H1 (cell line): ENCODE results near the gene CACNG1. TPM values are rescaled to one million over a fixed set of nuclear protein-coding genes. Genes with fewer than 3 reads are reported as not detected.

ENCODE experiments used
- CTCF ChIA-PET: fragments of 300-600 bp; sonication (Branson Sonifier 250); formaldehyde crosslinking; loops from one replicate; lab custom pipeline; 2021; ENCODE audit not compliant: partially characterized antibody; lab: Charles Lee
- POLR2A ChIA-PET: fragments of 300-600 bp; sonication (Branson Sonifier 250); formaldehyde crosslinking; loops from one replicate; lab custom pipeline; 2021; ENCODE audit warnings: inconsistent platforms; ENCODE audit not compliant: partially characterized antibody; lab: Charles Lee
- DNase-seq, 2 experiments: peaks; one replicate each; pipeline versions ENCODE4 v3.0.0 to v3.0.0-alpha.2; 2010 to 2022; ENCODE audit warnings: low spot score in 2 of 2, low read depth in 1 of 2, mixed read lengths in 1 of 2
- FAIRE-seq: peaks from 2 replicates; lab custom pipeline; 2011; peaks lifted over from hg19 to GRCh38; lab: Jason Lieb, UNC
- H2AFZ ChIP-seq: 2 replicates; pipeline ENCODE4 v1.8.1; 2012; ENCODE audit warnings: low read length, inconsistent platforms
- H2AK5ac ChIP-seq: 2 replicates; pipeline ENCODE4 v1.6.1; 2013; ENCODE audit warnings: low read depth, low read length
- H2BK120ac ChIP-seq: replicated peaks from 2 replicates; pipeline ENCODE3; 2013; ENCODE audit warnings: low read depth, low read length, inconsistent platforms
- H2BK12ac ChIP-seq: 2 replicates; pipeline ENCODE4 v1.6.1; 2013; ENCODE audit warnings: low read depth, low read length
- H2BK15ac ChIP-seq: 2 replicates; pipeline ENCODE4 v1.6.1; 2013; ENCODE audit warnings: low read length
- H2BK20ac ChIP-seq: 2 replicates; pipeline ENCODE4 v1.6.1; 2013; ENCODE audit warnings: low read length
- H2BK5ac ChIP-seq: 2 replicates; pipeline ENCODE4 v1.6.1; 2013; ENCODE audit warnings: low read depth, low read length
- H3K14ac ChIP-seq: 2 replicates; pipeline ENCODE4 v1.6.1; 2013; ENCODE audit warnings: inconsistent platforms; ENCODE audit not compliant: insufficient read length
- H3K18ac ChIP-seq: 2 replicates; pipeline ENCODE4 v1.6.1; 2013; ENCODE audit warnings: low read length; ENCODE audit errors: extremely low read depth
- H3K23ac ChIP-seq: 2 replicates; pipeline ENCODE4 v1.6.1; 2013; ENCODE audit warnings: inconsistent platforms; ENCODE audit not compliant: insufficient read length
- H3K23me2 ChIP-seq: 2 replicates; pipeline ENCODE4 v1.6.1; 2013; ENCODE audit warnings: low read depth, low read length
- H3K27ac ChIP-seq: 2 replicates; pipeline ENCODE4 v1.6.1; 2011; ENCODE audit warnings: low read depth, low read length, inconsistent platforms
- H3K27me3 ChIP-seq, 4 experiments: replicated peaks in 1 of 4; 1 replicate in 1 of 4; 2 replicates in 3 of 4; pipeline versions ENCODE4 v1.6.1 to v1.8.1; 2011 to 2013; ENCODE audit warnings: low read length in 3 of 4, mild to moderate bottlenecking in 3 of 4, inconsistent platforms in 2 of 4, mixed read lengths in 2 of 4, moderate library complexity in 1 of 4; ENCODE audit not compliant: control insufficient read depth in 3 of 4, insufficient read depth in 3 of 4; ENCODE audit errors: extremely low read depth in 1 of 4
- H3K36me3 ChIP-seq, 4 experiments: 2 replicates each; pipeline versions ENCODE4 v1.6.1 to v1.8.1; 2011 to 2013; ENCODE audit warnings: mild to moderate bottlenecking in 4 of 4, low read length in 3 of 4, moderate library complexity in 2 of 4, control low read depth in 1 of 4, inconsistent platforms in 1 of 4; ENCODE audit not compliant: insufficient read depth in 4 of 4, control insufficient read depth in 2 of 4
- H3K4ac ChIP-seq: replicated peaks from 2 replicates; pipeline ENCODE3; 2013; ENCODE audit warnings: low read length, low read depth, mixed read lengths, inconsistent platforms; ENCODE audit not compliant: insufficient read length
- H3K4me1 ChIP-seq, 4 experiments: replicated peaks in 1 of 4; 1 replicate in 1 of 4; 2 replicates in 3 of 4; pipeline versions ENCODE4 v1.6.1 to v1.8.1; 2011 to 2013; ENCODE audit warnings: low read length in 3 of 4, inconsistent platforms in 2 of 4, mixed read lengths in 1 of 4; ENCODE audit not compliant: insufficient read depth in 4 of 4, control insufficient read depth in 3 of 4
- H3K4me2 ChIP-seq, 2 experiments: 2 replicates each; pipeline versions ENCODE4 v1.6.1 to v1.8.1; 2011 to 2013; ENCODE audit warnings: low read depth in 2 of 2, low read length in 2 of 2, control low read depth in 1 of 2, inconsistent platforms in 1 of 2, mild to moderate bottlenecking in 1 of 2; ENCODE audit not compliant: insufficient read depth in 1 of 2
- H3K4me3 ChIP-seq, 4 experiments: fragments of 200-600, 300-600 bp in 1 of 4; sonication (generic), shearing (Covaris generic), sonication (Bioruptor Twin) in 1 of 4; 2 replicates each; pipeline versions ENCODE4 v1.5.1 to v1.8.1; 2011 to 2016; ENCODE audit warnings: low read length in 4 of 4, low read depth in 3 of 4, control low read depth in 2 of 4, inconsistent platforms in 2 of 4, mild to moderate bottlenecking in 2 of 4, mixed read lengths in 1 of 4, moderate library complexity in 1 of 4; ENCODE audit not compliant: insufficient read depth in 2 of 4; ENCODE audit errors: extremely low read depth in 1 of 4
- H3K56ac ChIP-seq: replicated peaks from 2 replicates; pipeline ENCODE3; 2013; ENCODE audit warnings: low read depth, mild to moderate bottlenecking, mixed read lengths, low read length, inconsistent platforms; ENCODE audit not compliant: insufficient read length
- H3K79me1 ChIP-seq: 2 replicates; pipeline ENCODE4 v1.6.1; 2013; ENCODE audit warnings: low read depth, low read length, control low read depth
- H3K79me2 ChIP-seq, 2 experiments: 2 replicates each; pipeline versions ENCODE4 v1.6.1 to v1.8.1; 2012 to 2013; ENCODE audit warnings: low read length in 2 of 2, mild to moderate bottlenecking in 2 of 2, inconsistent platforms in 1 of 2; ENCODE audit not compliant: insufficient read depth in 2 of 2, control insufficient read depth in 1 of 2
- H3K9ac ChIP-seq, 4 experiments: replicated peaks in 1 of 4; 1 replicate in 1 of 4; 2 replicates in 3 of 4; pipeline versions ENCODE4 v1.6.1 to v1.8.1; 2011 to 2013; ENCODE audit warnings: low read depth in 3 of 4, low read length in 3 of 4, control low read depth in 2 of 4, mild to moderate bottlenecking in 2 of 4, moderate library complexity in 2 of 4, inconsistent platforms in 1 of 4; ENCODE audit errors: extremely low read depth in 1 of 4
- H3K9me3 ChIP-seq, 2 experiments: 2 replicates each; pipeline versions ENCODE4 v1.6.1 to v1.8.1; 2012 to 2013; ENCODE audit warnings: mild to moderate bottlenecking in 2 of 2, moderate library complexity in 2 of 2, control low read depth in 1 of 2, inconsistent platforms in 1 of 2, low read depth in 1 of 2, low read length in 1 of 2, mixed read lengths in 1 of 2; ENCODE audit not compliant: insufficient read depth in 2 of 2
- H4K20me1 ChIP-seq, 2 experiments: replicated peaks in 1 of 2; 2 replicates each; pipeline versions ENCODE3 to v1.8.1; 2011 to 2013; ENCODE audit warnings: inconsistent platforms in 2 of 2, low read length in 2 of 2, mild to moderate bottlenecking in 1 of 2; ENCODE audit not compliant: insufficient read depth in 2 of 2, control insufficient read depth in 1 of 2
- H4K5ac ChIP-seq: 2 replicates; pipeline ENCODE4 v1.6.1; 2013; ENCODE audit warnings: low read length, low read depth, mixed read lengths, inconsistent platforms; ENCODE audit not compliant: insufficient read length
- H4K8ac ChIP-seq: 2 replicates; pipeline ENCODE4 v1.8.0; 2013; ENCODE audit warnings: mild to moderate bottlenecking, moderate library complexity, low read length, inconsistent platforms; ENCODE audit not compliant: insufficient read depth; ENCODE audit errors: extremely low read depth
- H4K91ac ChIP-seq: replicated peaks from 2 replicates; pipeline ENCODE3; 2013; ENCODE audit warnings: low read length, mixed read lengths, inconsistent platforms; ENCODE audit not compliant: insufficient read length
- BCL11A ChIP-seq, 2 experiments: IDR thresholded peaks; one replicate each; pipeline ENCODE4 v1.6.1; 2011; ENCODE audit warnings: low read depth in 2 of 2, low read length in 2 of 2, mild to moderate bottlenecking in 2 of 2
- EGR1 ChIP-seq: IDR thresholded peaks from 2 replicates; pipeline ENCODE4 v1.6.1; 2011; ENCODE audit warnings: low read depth, low read length, borderline replicate concordance
- EZH2 ChIP-seq: fragments of 200-600 bp; sonication (generic); IDR thresholded peaks from 2 replicates; pipeline ENCODE4 v1.7.1; 2012; ENCODE audit warnings: low read depth, mild to moderate bottlenecking, moderate library complexity, low read length, inconsistent platforms; ENCODE audit not compliant: severe bottlenecking
- MAX ChIP-seq: IDR thresholded peaks from 2 replicates; pipeline ENCODE4 v1.6.1; 2012; ENCODE audit warnings: inconsistent platforms
- WGBS, 2 experiments: shearing (Covaris generic) in 1 of 2; methylation state at CpG; one replicate each; pipeline versions ENCODE4 v1.1.6 to v1.1.7; 2013 to 2015; ENCODE audit warnings: low lambda C conversion rate in 2 of 2, mixed read lengths in 2 of 2, inconsistent platforms in 1 of 2, low coverage in 1 of 2, missing lambda C conversion rate in 1 of 2; ENCODE audit not compliant: insufficient replicate concordance in 2 of 2, insufficient coverage in 1 of 2, insufficient read length in 1 of 2; ENCODE audit errors: extremely low coverage in 1 of 2, missing lambda C conversion rate in 1 of 2; 5-methylcytosine and 5-hydroxymethylcytosine counted together
- polyA plus RNA-seq, 7 experiments: library from polyadenylated mRNA; depleted of rRNA in 3 of 7; stranded (reverse) in 5 of 7; unstranded in 2 of 7; fragments of >200 nt in 5 of 7; fragments of 200-250 nt in 2 of 7; gene quantifications; 1 replicate in 5 of 7; 2 replicates in 1 of 7; 4 replicates in 1 of 7; pipeline versions ENCODE4 v1.2.1 to v1.2.3, GENCODE V29; 2011 to 2013; ENCODE audit warnings: missing spikeins in 2 of 7, mixed read lengths in 2 of 7
- total RNA-seq: library from RNA; stranded (reverse); fragmentation: NEBNext Ultra II Directional; extraction: Animal tissue kit (Norgen Biotek cat#: 25700); gene quantifications from 2 replicates; pipeline ENCODE4 v1.2.1, GENCODE V29; 2021

Gene CACNG1
- total and polyA plus RNA-seq, 2 of the 8 experiments (the other 6 are each of a cell fraction or from before 2014, with no cell fraction given) = not detected

DNA sequence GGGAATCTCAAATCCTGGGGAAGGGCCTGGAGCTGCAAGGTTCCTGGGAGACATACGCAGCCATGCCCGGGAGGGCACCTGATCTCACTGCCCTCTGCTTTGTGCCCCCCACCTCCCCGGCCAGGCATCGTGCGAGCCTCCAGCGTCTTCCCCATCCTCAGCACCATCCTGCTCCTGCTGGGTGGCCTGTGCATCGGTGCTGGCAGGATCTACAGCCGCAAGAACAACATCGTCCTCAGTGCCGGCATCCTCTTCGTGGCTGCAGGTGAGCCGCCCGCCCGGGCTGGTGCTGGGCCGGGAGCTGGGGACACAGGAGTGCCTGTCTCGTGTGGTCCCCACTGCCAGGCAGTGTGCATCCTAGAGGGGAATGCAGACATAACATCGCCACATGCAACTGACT, 19.6 kb upstream of the CACNG1 start:
- no peak overlapping the region for H3K9ac ChIP-seq
- no peak overlapping the region for H2BK20ac ChIP-seq
- H3K4me3 ChIP-seq = no peak overlapping the region
- no peak overlapping the region for H3K23ac ChIP-seq
- peaks cover 0 to 9% of the 10 kb centered on the region in 2 experiments for H4K20me1 ChIP-seq
- H2BK15ac ChIP-seq = no peak overlapping the region
- no peak overlapping the region for H3K56ac ChIP-seq
- no peaks in the 10 kb centered on the region for H3K9me3 ChIP-seq
- H3K27me3 ChIP-seq = no peaks in the 10 kb centered on the region
- H2AFZ ChIP-seq = no peak overlapping the region
- H3K27ac ChIP-seq = no peak overlapping the region
- H3K23me2 ChIP-seq = peaks cover 9% of the 10 kb centered on the region; the same call in 1 of the 2 replicates
- H2AK5ac ChIP-seq = no peak overlapping the region
- H2BK12ac ChIP-seq = no peak overlapping the region
- H2BK5ac ChIP-seq = no peak overlapping the region
- H3K79me1 ChIP-seq = no peaks in the 10 kb centered on the region; the same call in 1 of the 2 replicates
- no peak overlapping the region for H4K8ac ChIP-seq
- no peaks in the 10 kb centered on the region for H3K79me2 ChIP-seq
- H3K4ac ChIP-seq = no peak overlapping the region
- POLR2A ChIA-PET = interaction anchor here (0.9 to 1.0 kb wide), 2 partner anchors 12 to 44 kb away, joined by 3 read pairs; no protein-coding TSS in a partner anchor
- 88% methylated on average over 17 of the region's 17 CpGs; no CpG with 5 or more reads in 1 of the 2 experiments for WGBS, 2 experiments
- no peak overlapping the region for H2BK120ac ChIP-seq
- H4K91ac ChIP-seq = no peak overlapping the region
- no peaks in the 10 kb centered on the region for H3K36me3 ChIP-seq
- no peak overlapping the region for H3K4me2 ChIP-seq
- H3K14ac ChIP-seq = no peak overlapping the region
- CTCF ChIA-PET = interaction anchor here (0.8 to 3.4 kb wide), 3 partner anchors 8 to 307 kb away, joined by 3 to 15 read pairs (median 3); no protein-coding TSS in a partner anchor
- no peak overlapping the region for H3K18ac ChIP-seq
- H3K4me1 ChIP-seq = no peaks in the 10 kb centered on the region
- FAIRE-seq (no peak), DNase-seq (no peak)
- H4K5ac ChIP-seq = no peak overlapping the region
- TF ChIP-seq EGR1 = no peak
- no peak for TF ChIP-seq BCL11A (IDR thresholded peaks at IDR 0.05; ENCODE audit: low read depth in 2 of 2, low read length in 2 of 2)
- TF ChIP-seq MAX = no peak
- TF ChIP-seq EZH2 = no peak
